Sigmoid colon (tissue), 4 donors: ENCODE measurements around the gene ZNF507.

Experiments used
- EP300 ChIP-seq, 4 donors: sonication (generic); formaldehyde crosslinking; IDR thresholded peaks; one replicate each; pipeline ENCODE4 v1.6.1; 2017; ENCODE audit warnings: antibody characterized with exemption in 4 of 4
- POLR2A ChIP-seq, 2 donors: fragments of 450-650 bp; IDR thresholded peaks; one replicate each; pipeline ENCODE4 v1.6.1; 2016; ENCODE audit warnings: antibody characterized with exemption in 2 of 2, mild to moderate bottlenecking in 2 of 2, moderate library complexity in 2 of 2
- POLR2AphosphoS5 ChIP-seq, 4 donors: sonication (generic); formaldehyde crosslinking; IDR thresholded peaks; one replicate each; pipeline ENCODE4 v1.6.1; 2017; ENCODE audit warnings: antibody characterized with exemption in 4 of 4
- TF ChIP-seq, protein P1 (sequence below), 4 experiments: fragments of 450-650 bp in 3 of 4; fragments of 200-600 bp in 1 of 4; IDR thresholded peaks; one replicate each; pipeline ENCODE4 v1.5.1; 2016 to 2019; ENCODE audit warnings: antibody characterized with exemption in 4 of 4, mild to moderate bottlenecking in 3 of 4, moderate library complexity in 2 of 4

DNA sequence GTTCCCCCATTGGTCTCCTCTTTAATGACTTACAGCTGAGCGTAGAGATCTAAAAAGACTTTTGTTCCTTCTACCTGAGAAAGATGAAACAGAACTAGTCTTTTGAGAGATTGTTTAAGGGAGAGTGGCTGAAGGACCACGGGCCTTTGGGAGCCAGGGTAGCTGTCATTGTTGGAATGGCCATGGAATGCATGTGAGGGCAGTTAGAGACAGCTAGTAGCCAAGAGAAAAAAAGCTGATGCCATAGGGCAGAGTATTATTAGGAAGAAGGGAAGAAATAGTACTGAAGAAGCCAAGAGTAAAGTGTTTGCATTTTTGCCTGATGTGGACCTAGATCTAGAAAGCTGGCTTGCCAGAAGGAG lies 5.6 kb downstream of the ZNF507 start:
- TF ChIP-seq, protein P1, sequence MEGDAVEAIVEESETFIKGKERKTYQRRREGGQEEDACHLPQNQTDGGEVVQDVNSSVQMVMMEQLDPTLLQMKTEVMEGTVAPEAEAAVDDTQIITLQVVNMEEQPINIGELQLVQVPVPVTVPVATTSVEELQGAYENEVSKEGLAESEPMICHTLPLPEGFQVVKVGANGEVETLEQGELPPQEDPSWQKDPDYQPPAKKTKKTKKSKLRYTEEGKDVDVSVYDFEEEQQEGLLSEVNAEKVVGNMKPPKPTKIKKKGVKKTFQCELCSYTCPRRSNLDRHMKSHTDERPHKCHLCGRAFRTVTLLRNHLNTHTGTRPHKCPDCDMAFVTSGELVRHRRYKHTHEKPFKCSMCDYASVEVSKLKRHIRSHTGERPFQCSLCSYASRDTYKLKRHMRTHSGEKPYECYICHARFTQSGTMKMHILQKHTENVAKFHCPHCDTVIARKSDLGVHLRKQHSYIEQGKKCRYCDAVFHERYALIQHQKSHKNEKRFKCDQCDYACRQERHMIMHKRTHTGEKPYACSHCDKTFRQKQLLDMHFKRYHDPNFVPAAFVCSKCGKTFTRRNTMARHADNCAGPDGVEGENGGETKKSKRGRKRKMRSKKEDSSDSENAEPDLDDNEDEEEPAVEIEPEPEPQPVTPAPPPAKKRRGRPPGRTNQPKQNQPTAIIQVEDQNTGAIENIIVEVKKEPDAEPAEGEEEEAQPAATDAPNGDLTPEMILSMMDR (IDR thresholded peaks at IDR 0.05), result no peak
- TF ChIP-seq EP300 (IDR thresholded peaks at IDR 0.05), result no peak
- no peak for TF ChIP-seq POLR2A (IDR thresholded peaks at IDR 0.05)
- no peak for TF ChIP-seq POLR2AphosphoS5 (IDR thresholded peaks at IDR 0.05)
